Stimulated activated CD8-positive, alpha-beta memory T cell treated with anti-CD3 and anti-CD28 coated beads, Interleukin-7, amount 100 ng/mL, for 1 hour (primary cell): Measurements from ENCODE around the gene OR10A3.

ENCODE experiments used
- DNase-seq, 2 donors: peaks; one replicate each; pipeline ENCODE4 v3.0.0-alpha.2; 2020; ENCODE audit warnings: low read depth in 2 of 2

Gene OR10A3

DNA sequence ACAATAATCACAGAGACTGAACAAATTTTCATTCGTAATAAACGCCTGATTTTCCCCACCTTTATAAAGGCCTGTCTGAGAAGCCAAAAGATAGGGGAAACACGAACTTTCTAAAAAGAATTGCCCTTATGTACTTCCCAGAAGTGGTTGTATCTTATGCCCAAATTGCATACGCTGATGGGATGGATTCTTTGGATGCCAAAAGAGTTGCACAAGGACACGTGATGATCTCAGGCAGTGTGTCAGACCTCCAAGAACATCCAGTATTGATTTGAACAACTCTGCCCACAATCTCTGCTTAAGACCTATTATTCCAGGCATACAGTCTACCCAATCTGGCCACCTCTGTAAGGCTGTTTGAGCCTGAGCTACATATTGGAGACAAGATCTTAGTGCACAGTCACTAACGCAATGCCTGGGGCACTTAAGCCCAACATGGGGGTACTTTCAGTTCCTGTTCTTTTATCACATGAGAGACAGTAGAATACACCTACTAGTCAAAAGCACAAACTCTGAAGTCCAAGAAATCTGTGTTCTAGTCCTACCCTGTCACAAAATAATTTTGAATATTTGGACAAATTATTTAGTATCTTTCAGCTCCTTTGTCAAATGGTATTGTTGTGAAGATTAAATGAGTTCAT, 49.3 kb downstream of the OR10A3 start:
- no peak for DNase-seq

DNA sequence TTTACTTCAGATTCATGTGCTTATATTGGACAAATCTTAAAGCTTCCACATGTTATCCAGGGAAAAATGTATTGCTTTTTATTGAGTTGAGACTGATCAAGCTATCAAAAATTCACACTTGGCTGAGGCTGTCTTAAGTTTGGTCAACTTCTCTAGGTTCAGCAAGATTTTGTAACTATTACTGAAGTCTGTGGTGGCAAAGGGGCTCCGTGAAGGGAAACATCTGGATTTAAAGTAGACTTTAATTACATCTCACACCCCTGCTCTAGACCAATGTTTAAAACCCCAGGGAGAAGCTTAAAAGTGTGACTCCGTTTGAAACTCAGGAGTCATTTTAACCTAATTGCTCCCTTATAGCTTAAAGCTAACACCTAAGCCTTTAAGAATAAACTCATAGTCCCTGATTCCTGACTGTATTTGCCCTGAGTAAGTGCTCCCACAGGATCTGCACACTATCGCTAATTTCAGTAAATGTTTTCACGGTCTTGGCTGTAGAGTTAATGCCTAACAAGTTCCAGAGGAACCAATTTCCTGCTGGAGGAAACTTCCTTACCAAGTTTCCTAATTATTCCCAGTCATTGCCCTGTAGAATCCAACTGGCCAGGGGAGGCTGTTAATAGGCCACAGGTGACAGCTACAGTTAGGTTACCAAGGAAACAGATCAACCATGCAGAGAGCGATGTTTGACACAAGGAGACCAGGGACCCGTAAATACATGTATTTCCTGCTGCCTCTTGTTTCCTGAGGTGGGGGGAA, 50.9 kb downstream of the OR10A3 start:
- DNase-seq = no peak

DNA sequence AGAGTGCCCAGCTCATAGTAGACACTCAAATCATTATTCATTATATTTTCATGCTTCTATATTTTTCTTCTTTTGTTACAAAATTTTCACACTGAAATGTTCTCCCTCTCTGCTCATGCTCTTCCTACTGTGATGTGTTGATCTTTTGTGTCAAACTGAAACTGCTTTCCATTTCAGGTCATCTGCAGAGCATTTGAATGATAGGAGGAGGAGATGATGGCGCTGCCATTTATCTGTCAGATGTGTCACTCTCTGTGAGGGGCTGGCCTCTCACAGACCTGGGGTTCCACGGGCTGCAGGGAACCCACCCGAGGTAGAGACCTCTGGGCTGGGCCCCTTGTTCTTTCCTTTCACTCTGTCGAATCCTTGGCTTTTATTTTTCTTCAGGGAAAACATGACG, 51.5 kb downstream of the OR10A3 start:
- DNase-seq = no peak
